Osteoblast (primary cell): ENCODE data around the gene DSE. TPM values are rescaled to one million over a fixed set of nuclear protein-coding genes. Genes with fewer than 3 reads are reported as not detected.

Source experiments
- DNase-seq: peaks from one replicate; pipeline ENCODE4 v3.0.0; 2011; ENCODE audit warnings: low spot score, mixed read lengths; ENCODE audit not compliant: insufficient read length; ENCODE audit errors: missing footprints
- H2AFZ ChIP-seq: 2 replicates; pipeline ENCODE4 v1.6.0; 2011; ENCODE audit warnings: mild to moderate bottlenecking, low read length
- H3K27ac ChIP-seq: 2 replicates; pipeline ENCODE4 v1.5.1; 2011; ENCODE audit warnings: mild to moderate bottlenecking, low read depth, low read length, moderate library complexity
- H3K27me3 ChIP-seq: 2 replicates; pipeline ENCODE4 v1.6.0; 2012; ENCODE audit warnings: mild to moderate bottlenecking, control low read depth, inconsistent platforms, low read length, moderate library complexity; ENCODE audit not compliant: insufficient read depth
- H3K36me3 ChIP-seq: 2 replicates; pipeline ENCODE4 v1.5.1; 2011; ENCODE audit warnings: mild to moderate bottlenecking, low read length, control low read depth, moderate library complexity; ENCODE audit not compliant: insufficient read depth
- H3K4me1 ChIP-seq: 2 replicates; pipeline ENCODE4 v1.5.1; 2011; ENCODE audit warnings: mild to moderate bottlenecking, low read length, control low read depth, moderate library complexity; ENCODE audit not compliant: insufficient read depth
- H3K4me2 ChIP-seq: 2 replicates; pipeline ENCODE4 v1.6.0; 2011; ENCODE audit warnings: mild to moderate bottlenecking, low read length; ENCODE audit not compliant: insufficient read depth
- H3K4me3 ChIP-seq: fragments of 200-600 bp; sonication (generic); 3 replicates; pipeline ENCODE4 v1.5.1; 2012; ENCODE audit warnings: mild to moderate bottlenecking, low read length, inconsistent platforms; ENCODE audit not compliant: insufficient read depth
- H3K79me2 ChIP-seq: 2 replicates; pipeline ENCODE4 v1.6.0; 2012; ENCODE audit warnings: mild to moderate bottlenecking, low read length, control low read depth, inconsistent platforms; ENCODE audit not compliant: insufficient read depth
- H3K9me3 ChIP-seq: 2 replicates; pipeline ENCODE4 v1.5.1; 2011; ENCODE audit warnings: low read depth, low read length, control low read depth
- H4K20me1 ChIP-seq: 2 replicates; pipeline ENCODE4 v1.6.0; 2012; ENCODE audit warnings: mild to moderate bottlenecking, low read length, control low read depth; ENCODE audit not compliant: insufficient read depth
- total RNA-seq: library from RNA; depleted of rRNA; stranded (reverse); fragments of >200 nt; gene quantifications from 2 replicates; pipeline ENCODE4 v1.2.3, GENCODE V29; 2012
- TF ChIP-seq, protein P1 (sequence below): IDR thresholded peaks from 2 replicates; pipeline ENCODE4 v1.5.1; 2011; ENCODE audit warnings: mild to moderate bottlenecking, low read depth, low read length, moderate library complexity; ENCODE audit errors: extremely low read depth

The DSE gene
- total RNA-seq, 1 donor = 193 TPM

GRCh38 chr6:116393430-116393829 lies 22.7 kb downstream of the DSE start:
- peaks cover 75% of the 10 kb centered on the region for H3K79me2 ChIP-seq
- no peak overlapping the region for H3K27ac ChIP-seq
- H3K9me3 ChIP-seq = no peaks in the 10 kb centered on the region
- H2AFZ ChIP-seq = no peak overlapping the region
- H4K20me1 ChIP-seq = peaks cover 6% of the 10 kb centered on the region
- no peak overlapping the region for H3K4me2 ChIP-seq
- H3K4me1 ChIP-seq = peaks cover 54% of the 10 kb centered on the region
- no peaks in the 10 kb centered on the region for H3K27me3 ChIP-seq
- no peaks in the 10 kb centered on the region for H3K36me3 ChIP-seq
- H3K4me3 ChIP-seq = no peak overlapping the region
- DNase-seq = no peak
- TF ChIP-seq, protein P1, sequence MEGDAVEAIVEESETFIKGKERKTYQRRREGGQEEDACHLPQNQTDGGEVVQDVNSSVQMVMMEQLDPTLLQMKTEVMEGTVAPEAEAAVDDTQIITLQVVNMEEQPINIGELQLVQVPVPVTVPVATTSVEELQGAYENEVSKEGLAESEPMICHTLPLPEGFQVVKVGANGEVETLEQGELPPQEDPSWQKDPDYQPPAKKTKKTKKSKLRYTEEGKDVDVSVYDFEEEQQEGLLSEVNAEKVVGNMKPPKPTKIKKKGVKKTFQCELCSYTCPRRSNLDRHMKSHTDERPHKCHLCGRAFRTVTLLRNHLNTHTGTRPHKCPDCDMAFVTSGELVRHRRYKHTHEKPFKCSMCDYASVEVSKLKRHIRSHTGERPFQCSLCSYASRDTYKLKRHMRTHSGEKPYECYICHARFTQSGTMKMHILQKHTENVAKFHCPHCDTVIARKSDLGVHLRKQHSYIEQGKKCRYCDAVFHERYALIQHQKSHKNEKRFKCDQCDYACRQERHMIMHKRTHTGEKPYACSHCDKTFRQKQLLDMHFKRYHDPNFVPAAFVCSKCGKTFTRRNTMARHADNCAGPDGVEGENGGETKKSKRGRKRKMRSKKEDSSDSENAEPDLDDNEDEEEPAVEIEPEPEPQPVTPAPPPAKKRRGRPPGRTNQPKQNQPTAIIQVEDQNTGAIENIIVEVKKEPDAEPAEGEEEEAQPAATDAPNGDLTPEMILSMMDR = peak; percentile 14

- Histone ChIP-seq H3K9me3 (no peaks in the 10 kb centered on the region), H3K4me1 (peaks cover 57% of the 10 kb centered on the region), H3K4me2 (no peak overlapping the region), H4K20me1 (peaks cover 6% of the 10 kb centered on the region), H3K79me2 (peaks cover 69% of the 10 kb centered on the region), H2AFZ (no peak overlapping the region), H3K4me3 (no peak overlapping the region), H3K27me3 (no peaks in the 10 kb centered on the region), H3K27ac (no peak overlapping the region), H3K36me3 (peaks cover 10% of the 10 kb centered on the region)
- no peak for DNase-seq
- TF ChIP-seq, protein P1 = no peak
Measured at GRCh38 chr6:116395647-116396046, 24.9 kb downstream of the DSE start.

DNA sequence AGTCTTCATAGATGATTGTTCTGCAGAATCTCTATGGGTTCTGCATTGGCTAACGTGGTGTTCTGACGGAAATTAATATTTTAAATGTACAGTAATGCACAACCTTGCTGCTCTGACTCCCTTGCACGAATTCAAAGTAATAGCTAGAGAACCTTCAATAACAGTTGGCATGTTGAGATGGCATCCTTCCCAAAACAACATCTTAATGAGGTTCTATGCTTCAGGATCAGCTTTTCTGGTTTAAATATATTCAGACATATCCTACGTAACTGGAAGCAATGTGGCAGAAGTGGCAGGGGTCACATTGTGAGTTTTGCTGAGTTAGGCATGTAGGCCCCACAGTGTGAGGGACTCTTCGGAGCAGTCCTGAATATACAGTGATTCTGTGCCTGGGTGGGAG lies 25.7 kb downstream of the DSE start:
- H3K27ac ChIP-seq = peak overlapping the region; percentile 94
- H3K79me2 ChIP-seq = peaks cover 69% of the 10 kb centered on the region

GRCh38 chr6:116397914-116398313 lies 27.2 kb downstream of the DSE start:
- Histone ChIP-seq H4K20me1 (peaks cover 6% of the 10 kb centered on the region), H3K4me2 (peak overlapping the region; percentile 77), H3K4me1 (peaks cover 51% of the 10 kb centered on the region), H3K36me3 (peaks cover 10% of the 10 kb centered on the region), H3K79me2 (peaks cover 70% of the 10 kb centered on the region), H3K4me3 (no peak overlapping the region), H3K27me3 (no peaks in the 10 kb centered on the region), H2AFZ (no peak overlapping the region), H3K27ac (peak overlapping the region; percentile 94), H3K9me3 (no peaks in the 10 kb centered on the region)
- TF ChIP-seq, protein P1 = no peak
- DNase-seq = no peak

More for the DNA sequence above, 25.7 kb downstream of the DSE start:
- Histone ChIP-seq H4K20me1 (peaks cover 6% of the 10 kb centered on the region), H3K4me1 (peaks cover 60% of the 10 kb centered on the region), H3K4me2 (peak overlapping the region; percentile 42), H3K4me3 (no peak overlapping the region), H2AFZ (no peak overlapping the region), H3K9me3 (no peaks in the 10 kb centered on the region), H3K36me3 (peaks cover 10% of the 10 kb centered on the region), H3K27me3 (no peaks in the 10 kb centered on the region)
- TF ChIP-seq, protein P1 = no peak
- no peak for DNase-seq
